GM21367 (cell line): ENCODE results near the gene TCHP.

Experiments used
- ATAC-seq: cut with Tn5 transposase; IDR thresholded peaks from one replicate; pipeline ENCODE4 v1.9.1; 2021; ENCODE audit not compliant: unreplicated experiment

TCHP gene

DNA sequence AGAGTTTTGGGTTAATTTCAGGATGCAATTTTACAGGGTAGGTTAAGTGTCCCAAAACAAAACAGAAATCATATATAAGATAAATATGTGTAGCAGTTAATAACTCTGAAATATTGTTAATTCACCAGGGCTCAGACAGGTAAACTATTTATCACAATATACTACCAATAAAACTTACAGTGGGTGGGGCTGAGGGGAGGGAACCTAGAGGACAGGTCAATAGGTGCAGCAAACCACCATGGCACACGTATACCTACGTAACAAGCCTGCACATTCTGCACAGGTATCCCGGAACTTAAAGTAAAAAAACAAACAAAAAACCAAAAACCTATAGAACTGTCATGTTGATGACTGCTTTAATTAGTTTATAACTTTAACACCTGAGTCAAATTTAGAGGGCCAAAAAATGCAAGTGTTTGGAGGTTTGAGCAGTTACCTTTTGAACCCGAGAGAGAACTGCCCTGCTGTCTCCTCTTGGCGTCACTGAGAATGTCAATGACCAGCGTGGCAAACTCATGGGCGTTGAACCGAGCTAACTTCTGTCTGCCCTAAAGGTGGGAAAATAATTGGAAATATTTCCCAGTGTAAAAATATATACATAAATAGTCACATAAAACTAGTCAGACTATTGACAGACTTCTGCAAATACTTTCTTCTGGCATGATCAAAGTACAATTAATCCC is 59.5 kb downstream of the TCHP start:
- ATAC-seq: no peak

DNA sequence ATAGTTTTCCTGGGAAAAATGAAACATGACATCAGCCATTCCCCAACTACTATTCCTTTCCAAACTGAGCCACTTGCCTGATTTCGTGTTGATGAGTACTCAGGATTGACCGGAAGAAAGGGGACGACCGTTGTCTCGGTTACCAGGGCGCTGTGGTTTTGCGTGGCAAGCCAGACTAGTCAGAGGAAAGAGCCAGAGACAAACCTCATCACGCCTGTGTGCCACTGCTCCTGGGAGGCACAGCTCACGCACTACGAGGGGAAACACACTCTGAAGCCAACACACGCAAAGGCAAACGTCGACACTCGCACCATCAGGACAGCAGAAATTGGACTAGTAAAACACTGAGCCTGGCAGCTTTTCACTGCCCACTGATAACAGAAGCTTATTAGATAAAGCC is 61.1 kb downstream of the TCHP start:
- no peak for ATAC-seq

DNA sequence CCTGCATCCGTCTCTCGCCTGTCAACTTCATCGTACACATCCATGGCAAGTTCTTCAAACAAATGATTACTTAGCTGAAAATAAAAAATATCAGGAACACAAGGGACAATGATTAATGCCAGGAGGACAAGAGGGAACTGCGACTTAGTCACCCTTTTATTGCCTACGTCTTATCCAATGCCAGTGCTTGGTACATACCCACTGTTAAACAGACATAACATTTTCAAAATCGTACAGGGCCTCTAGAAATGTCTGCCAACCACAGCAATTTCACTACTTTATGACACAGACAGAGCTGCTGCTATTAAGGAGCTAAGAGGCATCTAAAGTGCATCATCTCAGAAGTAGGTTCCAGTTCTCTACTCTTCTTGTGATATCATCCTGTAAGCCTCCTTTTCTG is 61.5 kb downstream of the TCHP start:
- ATAC-seq: no peak

DNA sequence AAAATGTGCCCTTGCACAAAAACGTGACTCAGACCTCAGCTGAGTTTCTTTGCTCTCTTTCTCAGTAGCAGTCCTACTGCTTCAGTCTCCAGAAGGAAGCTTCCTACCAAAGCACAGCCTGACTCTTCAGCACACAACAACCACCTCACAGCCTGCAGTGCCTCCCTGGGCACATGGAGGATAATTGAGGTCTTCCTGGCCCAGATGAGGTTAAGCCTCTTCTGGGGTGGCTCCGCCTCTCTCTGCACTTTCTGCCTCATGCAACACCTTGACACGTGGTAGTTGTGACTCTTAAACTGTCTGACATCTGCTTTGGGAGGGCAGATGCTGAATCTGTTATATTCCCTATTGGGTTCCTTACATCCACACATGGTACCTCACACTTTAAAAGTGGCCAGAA is 62.3 kb downstream of the TCHP start:
- no peak for ATAC-seq

DNA sequence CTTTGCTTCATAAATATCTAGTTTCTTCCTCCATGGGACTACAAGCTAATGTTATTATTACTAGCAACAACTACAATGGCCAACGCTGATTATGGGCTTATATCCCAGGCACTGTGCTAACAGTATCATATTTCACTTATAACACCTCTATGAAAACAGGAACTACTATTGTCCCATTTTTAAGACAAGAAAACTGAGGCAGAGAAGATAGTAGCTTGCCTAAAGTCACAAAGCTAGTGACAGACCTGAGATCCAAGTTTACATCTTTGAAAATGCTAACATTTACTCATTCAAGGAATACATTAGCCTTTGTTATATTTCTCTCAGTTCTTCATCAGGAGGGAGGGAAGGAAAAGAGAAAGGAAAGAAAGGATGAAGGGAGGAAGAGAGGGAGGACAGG is 63.3 kb downstream of the TCHP start:
- ATAC-seq: no peak

DNA sequence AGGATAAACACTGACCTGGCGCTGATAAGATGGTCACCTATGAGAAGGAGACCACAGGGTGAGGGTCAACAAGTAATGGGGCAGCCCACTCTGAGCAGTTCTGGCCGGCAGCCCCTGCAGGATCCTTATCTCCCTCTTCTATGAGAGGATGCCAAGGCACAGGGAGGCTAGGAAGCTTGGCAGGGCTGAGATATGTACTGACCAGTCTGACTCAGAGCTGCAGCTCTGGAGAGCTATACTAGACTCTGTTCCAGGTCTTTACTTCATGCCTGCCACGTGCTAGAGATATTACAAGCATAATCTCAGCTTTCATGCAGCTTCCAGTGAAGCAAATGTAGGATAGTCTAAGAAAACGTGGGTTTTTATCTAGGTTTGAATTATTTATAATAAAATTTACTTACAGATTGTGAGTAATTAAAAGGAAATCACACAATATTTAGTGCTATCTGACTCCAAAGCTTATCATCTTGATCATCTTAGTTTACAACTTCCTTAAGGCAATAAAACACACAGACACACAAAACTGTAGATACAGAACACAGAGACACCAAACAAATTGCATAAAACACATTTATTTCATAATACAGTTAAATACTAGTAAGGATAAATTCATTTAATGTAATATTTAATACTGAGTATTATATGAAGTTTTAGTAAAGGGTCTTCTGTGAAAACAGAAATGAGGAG is 63.8 kb downstream of the TCHP start:
- no peak for ATAC-seq

DNA sequence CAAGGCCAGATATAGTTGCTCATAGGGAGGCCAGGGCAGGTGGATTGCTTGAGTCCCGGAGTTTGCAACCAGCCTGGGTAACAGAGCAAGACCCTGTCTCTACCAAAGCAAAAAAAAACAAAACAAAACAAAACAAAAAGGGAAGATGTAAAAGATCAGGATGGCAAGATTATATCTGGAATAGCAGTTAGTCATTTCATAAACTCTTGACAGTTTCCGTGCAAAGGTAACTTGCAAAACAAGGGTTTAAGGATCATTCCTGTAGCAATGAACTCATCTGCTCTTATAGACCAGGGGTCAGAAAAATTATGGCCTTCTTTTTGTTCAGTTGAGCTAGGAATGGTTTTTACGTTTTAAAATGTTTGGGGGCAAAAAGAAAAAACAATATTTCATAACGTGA is 66.5 kb downstream of the TCHP start:
- no peak for ATAC-seq

DNA sequence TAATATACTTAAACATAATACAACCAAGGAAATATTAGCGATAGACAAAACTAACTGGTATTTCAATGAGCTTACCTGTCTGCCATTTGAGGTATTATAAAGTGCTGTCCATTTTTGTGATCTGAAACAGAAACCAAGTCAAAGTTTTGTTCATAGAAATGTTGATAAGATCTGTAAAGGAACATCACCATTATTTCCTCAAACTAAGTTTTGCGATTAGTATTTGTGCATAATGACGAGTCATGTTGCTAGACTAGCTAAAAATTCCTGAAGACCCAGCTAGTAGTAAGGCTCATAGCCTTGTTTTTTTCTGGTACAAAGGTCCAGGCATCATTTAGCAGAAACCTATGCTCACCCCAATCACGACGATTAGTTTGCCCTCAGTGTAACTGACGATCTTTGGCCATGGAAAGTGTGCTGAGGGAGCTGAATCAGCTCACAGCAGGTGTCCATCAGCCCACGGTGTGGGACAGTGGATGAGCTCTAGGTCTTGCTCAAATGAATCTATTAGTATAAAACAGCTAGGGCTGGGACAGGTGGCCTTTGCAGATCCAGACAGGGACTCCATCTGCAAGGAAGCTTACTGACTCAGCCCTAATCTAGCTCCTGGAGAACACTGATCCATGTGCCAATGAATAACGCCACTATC is 67.4 kb downstream of the TCHP start:
- ATAC-seq: no peak
